AG08395 (cell line): ENCODE measurements around the gene CCDC85C.

ENCODE experiments used
- DNase-seq: peaks from one replicate; pipeline ENCODE4 v3.0.0; 2012; ENCODE audit warnings: mixed read lengths, low spot score

Gene CCDC85C

GRCh38 chr14:99589651-99590530 lies 14.1 kb downstream of the CCDC85C start:
- DNase-seq: no peak

DNA sequence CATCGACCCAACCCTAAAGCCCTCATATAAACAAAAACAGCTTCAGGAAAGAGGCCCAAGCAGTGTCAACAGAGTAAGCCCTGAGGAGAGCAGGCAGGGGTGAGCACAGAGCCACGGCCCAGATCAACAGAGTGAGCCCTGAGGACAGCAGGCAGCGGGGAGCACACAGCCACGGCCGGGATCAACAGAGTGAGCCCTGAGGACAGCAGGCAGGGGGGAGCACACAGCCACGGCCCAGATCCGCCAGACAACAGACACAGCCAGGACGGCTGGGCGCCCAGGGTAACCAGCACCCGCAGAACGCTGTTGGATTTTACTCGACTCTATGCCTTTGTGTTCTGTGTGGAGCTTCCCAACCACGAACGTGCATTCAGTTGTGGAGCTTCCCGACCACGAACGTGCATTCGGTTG lies 15.0 kb downstream of the CCDC85C start:
- DNase-seq: no peak

DNA sequence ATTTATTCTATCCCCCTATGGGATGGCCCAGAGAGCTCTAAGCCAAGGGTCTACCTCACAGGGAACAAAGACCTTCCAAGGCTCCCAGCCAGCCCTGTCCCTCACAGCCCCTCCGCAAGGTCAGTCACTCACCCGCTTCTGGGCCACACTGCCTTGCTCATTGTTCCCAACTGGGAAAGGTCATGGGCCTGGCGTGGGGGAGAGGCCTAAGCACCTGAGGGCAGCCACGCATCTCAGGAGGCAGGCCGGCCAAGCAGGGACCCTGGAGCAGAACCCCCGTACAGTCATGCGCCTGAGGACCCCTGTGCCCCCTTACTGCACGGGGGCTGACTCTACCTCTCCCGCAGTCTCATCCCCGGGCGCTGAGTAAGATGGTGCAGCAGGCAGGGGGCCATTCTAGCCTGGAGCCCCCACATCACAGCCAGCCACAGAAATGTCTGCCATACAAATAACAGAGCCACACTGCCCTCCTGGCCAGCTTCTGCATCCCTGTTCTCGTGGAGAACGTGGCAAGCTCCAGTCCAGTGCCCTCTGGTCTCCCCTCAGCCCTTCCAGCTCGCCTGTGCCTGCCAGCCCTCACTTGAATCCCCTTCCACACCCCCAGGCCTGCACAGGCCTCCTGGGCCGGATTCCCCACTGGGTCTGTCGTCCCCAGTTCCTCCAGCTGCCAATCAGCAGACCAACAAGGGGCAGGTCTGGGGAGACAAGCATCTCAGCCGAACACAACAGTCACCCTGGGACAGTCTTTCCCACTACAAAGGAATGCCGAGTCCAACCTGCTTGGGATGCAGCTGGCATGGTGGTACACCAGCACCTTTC lies 16.3 kb downstream of the CCDC85C start:
- DNase-seq: no peak

DNA sequence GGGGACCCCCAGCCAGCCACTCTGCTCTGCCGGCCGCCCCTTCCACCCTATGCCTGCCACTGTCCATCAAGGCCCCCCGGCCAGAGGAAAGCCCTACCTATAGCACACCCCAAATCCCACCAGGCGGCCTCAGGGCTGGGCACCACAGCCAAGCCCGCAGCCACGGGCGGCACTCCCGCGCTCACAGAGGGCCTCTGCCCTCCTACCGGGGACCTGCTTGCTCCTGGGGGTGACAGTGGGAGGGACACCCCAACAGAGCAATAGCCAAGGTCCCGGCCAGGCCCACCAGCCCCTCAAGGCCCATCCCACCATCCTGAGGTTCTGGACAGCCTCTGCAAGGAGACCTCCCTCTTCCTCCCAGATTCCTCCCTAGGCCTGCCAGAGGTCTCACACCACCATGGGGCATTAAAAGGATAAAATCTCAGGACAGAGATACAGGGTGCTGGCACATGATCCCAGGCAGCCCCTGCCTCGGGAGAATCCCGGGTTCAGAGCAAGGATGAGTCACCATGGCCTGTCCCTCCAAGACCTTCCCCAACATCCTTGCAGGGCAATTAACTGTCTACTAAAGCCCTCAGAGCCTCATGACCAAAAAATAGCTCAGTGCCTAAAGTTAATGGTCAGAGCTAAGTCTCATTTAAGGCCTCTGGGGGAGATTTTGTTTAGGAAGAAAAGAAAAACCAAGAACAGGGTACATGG lies 17.1 kb downstream of the CCDC85C start:
- DNase-seq: no peak

GRCh38 chr14:99586054-99586760 lies 17.8 kb downstream of the CCDC85C start:
- DNase-seq: no peak

GRCh38 chr14:99584823-99585222 lies 19.2 kb downstream of the CCDC85C start:
- DNase-seq: no peak

DNA sequence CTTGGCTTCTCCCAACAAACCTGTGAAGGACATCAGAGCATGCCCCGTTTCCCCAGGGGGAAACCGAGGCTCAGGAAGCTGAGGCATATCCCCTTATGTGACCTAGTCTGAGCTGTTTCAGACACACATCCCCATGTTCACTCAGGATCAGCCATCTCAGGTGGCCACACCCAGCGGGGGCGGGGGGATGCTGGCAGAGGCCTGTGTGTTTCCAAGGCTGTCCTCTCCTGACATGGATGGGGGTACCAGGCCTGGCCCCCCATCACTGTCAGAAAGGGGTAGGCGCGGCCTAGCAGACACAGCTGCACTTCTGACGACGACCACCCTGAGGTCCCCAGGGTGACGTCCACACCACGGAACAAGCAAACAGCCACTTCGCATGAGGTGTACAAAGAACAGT lies 22.1 kb downstream of the CCDC85C start:
- DNase-seq: no peak

DNA sequence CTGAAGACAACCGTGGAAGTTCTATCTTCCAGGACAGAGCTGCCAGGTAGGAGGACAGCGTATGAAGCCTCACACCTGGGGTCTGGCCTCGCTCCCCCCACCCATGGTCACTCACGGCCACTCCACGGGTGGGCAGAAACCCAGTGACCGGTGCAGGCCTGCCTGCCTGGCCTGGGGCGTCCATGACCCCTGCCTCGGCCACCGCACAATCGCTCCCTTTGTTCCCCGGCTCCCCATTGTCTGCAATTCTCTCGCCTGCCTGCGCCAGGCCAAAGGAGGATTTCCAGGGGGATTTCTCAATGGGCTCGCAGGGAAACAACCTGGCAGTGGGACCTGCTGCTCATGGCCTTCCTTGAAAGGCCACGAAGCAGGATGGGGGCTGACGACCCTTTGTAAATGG lies 22.6 kb downstream of the CCDC85C start:
- DNase-seq: no peak

- peak; percentile 56 for DNase-seq
These were observed 24.0 kb downstream of the CCDC85C start for GRCh38 chr14:99579903-99580571.

DNA sequence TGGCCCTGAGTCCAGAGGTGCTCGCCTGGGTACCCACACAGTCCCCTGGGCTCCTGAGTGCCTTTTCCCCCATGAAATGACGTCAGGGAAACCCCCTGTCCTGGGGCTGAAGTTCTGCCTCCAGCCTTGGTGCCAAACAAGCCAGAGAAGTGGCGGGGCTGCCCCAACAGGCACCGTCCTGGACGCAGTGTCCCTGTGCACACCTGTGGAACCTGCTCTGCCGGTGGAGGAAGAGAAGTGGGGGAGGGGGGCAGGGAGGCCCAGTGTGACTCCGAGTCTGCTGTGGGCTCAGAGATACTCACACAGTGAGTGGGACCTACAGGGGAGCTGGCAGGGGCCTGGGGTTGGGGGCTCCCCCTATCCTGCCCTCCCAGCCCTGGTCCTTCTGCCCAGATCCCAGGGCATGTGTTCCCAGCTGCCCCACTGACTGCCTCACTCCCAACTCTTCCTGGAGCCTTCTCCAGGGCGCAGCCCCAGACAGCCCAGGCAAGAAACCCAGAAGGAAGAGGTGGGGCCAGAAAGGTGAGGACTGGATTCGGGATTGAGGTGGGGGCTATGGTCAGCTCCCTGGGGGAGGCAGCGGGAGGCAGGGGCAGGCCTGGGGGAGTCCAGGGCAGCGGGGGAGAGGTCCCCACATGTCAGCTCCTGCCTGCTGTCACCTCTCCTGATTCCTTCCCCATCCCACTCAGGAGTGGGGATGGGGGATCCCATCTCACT lies 24.7 kb downstream of the CCDC85C start:
- no peak for DNase-seq

- no peak for DNase-seq
These were observed 25.4 kb downstream of the CCDC85C start for GRCh38 chr14:99578541-99579101.

DNA sequence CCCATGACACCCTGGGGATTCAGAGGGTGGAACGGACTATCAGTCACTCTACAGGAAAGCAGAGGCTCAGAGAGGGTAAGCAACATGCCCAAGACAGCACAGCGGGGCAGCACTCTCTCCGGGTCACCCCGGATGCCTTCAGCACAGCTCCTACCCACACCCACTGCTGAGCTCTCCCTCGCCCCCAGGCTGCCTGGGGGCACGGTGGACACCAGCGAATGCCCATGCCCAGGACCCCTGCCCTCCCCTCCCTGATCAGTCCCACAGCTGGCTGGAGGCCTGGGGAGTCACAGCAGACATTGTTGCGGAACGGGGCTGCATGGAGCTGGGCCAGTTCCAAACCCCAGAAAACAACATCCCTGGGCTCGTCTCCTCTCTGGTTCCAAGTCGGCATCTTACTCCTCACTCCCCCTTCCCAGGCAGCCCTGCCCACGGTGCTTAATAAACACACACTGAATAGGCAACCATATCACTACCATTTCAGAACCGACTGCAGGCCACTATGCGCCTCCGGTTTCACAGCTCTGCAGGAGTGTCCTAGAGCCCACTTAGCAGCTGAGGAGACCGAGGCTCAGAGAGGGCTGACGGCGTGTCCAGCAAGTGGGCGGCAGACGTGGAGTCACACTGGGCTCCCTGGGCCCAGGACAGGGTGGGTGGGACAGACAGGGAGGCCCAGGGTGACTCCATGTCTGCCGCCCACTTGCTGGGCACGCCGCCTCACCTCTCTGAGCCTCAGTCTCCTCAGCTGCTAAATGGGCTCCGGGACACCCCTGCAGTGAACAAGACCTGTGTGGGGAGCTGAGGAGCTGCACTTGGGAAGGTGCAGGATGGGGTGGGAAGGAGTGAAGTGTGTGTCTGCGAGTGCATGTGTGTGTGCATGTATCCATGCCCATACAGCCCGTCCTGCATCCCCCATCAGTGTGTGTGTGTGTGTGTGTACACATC lies 27.0 kb downstream of the CCDC85C start:
- DNase-seq: no peak

DNA sequence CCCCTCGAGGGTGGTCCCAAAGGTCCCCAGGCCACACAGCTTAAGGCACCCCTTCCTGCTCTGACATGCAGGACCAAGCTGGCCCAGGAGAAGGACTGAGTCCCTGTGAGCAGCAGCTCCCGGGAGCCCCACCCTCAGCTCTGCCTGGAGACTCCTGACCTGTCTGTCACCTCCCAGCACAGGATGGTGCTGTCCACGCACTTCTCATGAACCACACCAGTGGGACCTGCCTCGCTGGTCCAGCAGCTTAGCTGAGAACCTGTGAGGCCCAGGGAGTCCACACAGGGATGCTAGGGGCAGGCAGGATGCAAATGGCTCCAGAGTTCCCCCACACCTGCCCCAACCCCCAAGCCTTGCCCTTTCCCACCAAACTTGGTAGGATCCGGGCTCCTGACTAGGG lies 27.7 kb downstream of the CCDC85C start:
- DNase-seq: no peak

GRCh38 chr14:99575043-99576023 lies 28.7 kb downstream of the CCDC85C start:
- no peak for DNase-seq

DNA sequence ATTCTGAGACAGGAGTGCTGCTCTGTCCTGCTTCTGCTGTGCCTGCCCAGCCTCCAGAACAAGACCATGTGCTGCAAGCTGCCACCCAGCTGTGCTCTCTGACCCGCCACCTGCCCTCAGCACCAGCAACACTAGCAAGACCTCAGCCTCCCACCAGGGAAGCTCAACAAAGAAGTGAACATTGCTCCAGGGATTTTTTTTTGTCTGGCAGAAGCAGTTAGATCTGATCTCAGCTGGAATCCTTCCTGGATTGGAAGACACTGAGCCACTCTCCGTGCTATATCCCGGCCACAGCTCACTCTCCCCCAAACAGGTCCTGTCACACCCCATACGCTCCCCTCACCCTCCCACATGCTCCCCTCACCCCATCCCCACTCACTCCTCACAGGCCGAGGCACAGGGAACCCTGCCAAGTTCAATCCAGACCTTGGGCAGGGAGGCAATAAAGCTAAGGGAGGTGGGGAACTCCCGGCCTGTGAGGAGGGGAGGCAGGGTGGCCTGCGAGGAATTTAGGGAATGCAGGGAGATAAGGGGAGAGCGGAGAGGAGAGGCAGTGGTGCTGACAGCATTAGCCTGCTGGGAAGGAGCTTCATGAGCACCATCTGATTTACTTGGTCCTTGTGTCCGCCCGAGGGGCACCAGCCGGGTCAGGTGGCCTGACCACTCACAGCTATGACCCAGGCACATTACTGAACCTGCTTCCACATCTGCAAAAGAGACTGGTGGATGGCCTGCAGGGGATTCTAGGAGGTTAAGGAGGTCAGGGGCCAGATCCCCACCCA lies 29.7 kb downstream of the CCDC85C start:
- DNase-seq: no peak

DNA sequence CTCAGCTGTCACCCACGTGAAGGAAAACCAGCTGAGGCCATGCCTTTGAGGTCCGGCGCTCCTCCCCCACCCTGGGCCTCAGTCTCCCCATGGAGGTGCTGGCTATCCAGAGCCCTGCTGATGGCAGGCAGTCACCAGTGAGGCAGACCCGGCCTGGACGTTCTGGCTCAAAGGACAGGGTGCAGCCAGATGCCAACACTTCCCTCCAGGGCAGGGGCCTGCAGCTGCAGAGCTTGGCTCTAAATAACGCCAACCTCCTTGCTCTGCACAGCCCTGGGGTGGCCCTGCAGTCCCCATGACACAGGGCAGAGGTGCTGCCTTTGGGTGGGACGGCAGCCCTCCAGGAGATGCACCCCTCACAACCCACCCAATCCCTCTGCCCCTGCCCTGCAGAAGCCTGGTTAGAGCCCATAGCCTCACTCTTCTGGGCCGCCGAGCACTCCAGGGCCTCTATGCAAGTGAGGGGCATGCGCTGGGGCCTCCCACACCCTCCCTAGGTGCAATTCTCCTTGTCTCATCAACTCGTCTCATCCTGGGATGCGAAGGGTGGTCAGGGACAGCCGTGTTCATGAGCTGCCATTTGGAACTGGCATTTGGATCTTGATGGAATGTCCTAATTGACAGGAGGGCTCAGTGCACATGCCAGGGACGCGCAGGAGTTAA lies 30.4 kb downstream of the CCDC85C start:
- no peak for DNase-seq

- no peak for DNase-seq
These were observed 31.0 kb downstream of the CCDC85C start for GRCh38 chr14:99573000-99573330.
